Heart right ventricle (tissue), 16 donors: ENCODE measurements around the gene SLC41A3. TPM values are rescaled to one million over a fixed set of nuclear protein-coding genes. Genes with fewer than 3 reads are reported as not detected.
"Not testable (repeated sequence)": the region's sequence is repeated elsewhere in the genome, so short reads cannot be mapped to it uniquely, and the experiment has no call there.

Experiments used
- ATAC-seq, 8 donors: fragments of 200-7000 bp; cut with Tn5 transposase; one replicate each; pipeline ENCODE4 v1.9.1; 2020; ENCODE audit warnings: mild to moderate bottlenecking in 8 of 8, moderate library complexity in 8 of 8, moderate number of reproducible peaks in 1 of 8
- DNase-seq, 2 donors: peaks; one replicate each; pipeline ENCODE4 v3.0.0-alpha.2; 2020
- H3K27ac ChIP-seq, 10 donors: fragments of 200-600 bp; sonication (generic) in 2 of 10; one replicate each; pipeline versions ENCODE4 v1.5.0 to v1.8.0; 2020 to 2022; ENCODE audit warnings: mild to moderate bottlenecking in 3 of 10
- H3K27me3 ChIP-seq, 7 donors: fragments of 200-600 bp; one replicate each; pipeline ENCODE4 v1.8.0; 2021 to 2022; ENCODE audit warnings: mild to moderate bottlenecking in 2 of 7
- H3K36me3 ChIP-seq, 9 donors: fragments of 200-600 bp; sonication (generic) in 1 of 9; one replicate each; pipeline versions ENCODE4 v1.5.0 to v1.8.0; 2020 to 2022; ENCODE audit warnings: mild to moderate bottlenecking in 2 of 9
- H3K4me1 ChIP-seq, 9 donors: fragments of 200-600 bp; sonication (generic) in 1 of 9; one replicate each; pipeline versions ENCODE4 v1.5.0 to v1.8.0; 2020 to 2022; ENCODE audit warnings: mild to moderate bottlenecking in 4 of 9
- H3K4me3 ChIP-seq, 10 donors: fragments of 200-600 bp; sonication (generic) in 2 of 10; one replicate each; pipeline versions ENCODE4 v1.5.0 to v1.8.0; 2020 to 2022; ENCODE audit warnings: mild to moderate bottlenecking in 7 of 10, moderate library complexity in 2 of 10
- H3K9me3 ChIP-seq, 11 donors: fragments of 200-600 bp in 10 of 11; sonication (generic) in 2 of 11; one replicate each; pipeline versions ENCODE4 v1.5.0 to v1.8.0; 2013 to 2022; ENCODE audit warnings: mild to moderate bottlenecking in 2 of 11, control low read depth in 1 of 11, moderate library complexity in 1 of 11
- CTCF ChIP-seq, 9 donors: fragments of 200-600 bp; sonication (generic) in 2 of 9; IDR thresholded peaks; one replicate each; pipeline versions ENCODE4 v1.5.0 to v1.8.0; 2021 to 2022; ENCODE audit warnings: antibody characterized with exemption in 9 of 9, mild to moderate bottlenecking in 5 of 9, moderate library complexity in 1 of 9
- WGBS, 2 donors: extraction: QIAGEN DNeasy Blood & Tissue Kit; methylation state at CpG; one replicate each; pipeline ENCODE4 v1.1.7; 2013; ENCODE audit warnings: inconsistent platforms in 1 of 2; 5-methylcytosine and 5-hydroxymethylcytosine counted together
- intact Hi-C, 10 donors: fragments of 100-400 bp; cut with DNase I; formaldehyde crosslinking; loops; one replicate each; pipeline versions ENCODE4 v1.11.1 to v1.14.2; 2022
- polyA plus RNA-seq, 2 donors: library from polyadenylated mRNA; stranded (reverse); fragments of 200-250 nt; gene quantifications; one replicate each; pipeline ENCODE4 v1.2.3, GENCODE V29; 2013
- total RNA-seq, 10 donors: library from RNA; stranded (reverse); fragmentation: NEBNext Ultra II Directional in 3 of 10; extraction: Animal tissue kit (Norgen Biotek cat#: 25700) in 3 of 10; gene quantifications; one replicate each; pipeline versions ENCODE4 v1.2.1 to v1.2.4, GENCODE V29; 2021 to 2023
- donor health status: Arrhythmogenic right ventricular cardiomyopathy.
- donor health status: ischemic (EF 13 %, LVEDD 7.1; RV severe dilation, severe dysfunction).
- donor health status: healthy with polysubstance abuse.
- donor health status: DM: no; HTN: yes; CAD: no.
- donor health status: DM: no; HTN: no; CAD: no.
- donor health status: ischemic (EF 25% LVEDD 6.9; RV normal size, moderate dysfunction).
- donor health status: ischemic (EF 25% LVEDD 5.7; RV mildly dilated, moderate dysfunction).
- donor health status: healthy.
- donor health status: DM: yes; HTN: yes; CAD: no.
- donor health status: Ischemic cardiomyopathy.
- donor health status: ischemic (EF 35%, LVEDD 5.7; RV mildly dilated, moderate dysfunction).
- donor health status: nonischemic (EF 11% LVEDD 7.7; RV severe dilation, severe dysfunction).
- donor health status: DM: yes; HTN: yes; CAD: no.
- donor health status: PGD.
- donor health status: ischemic (EF 29% LVEDD 5.4; RV normal size, mild dysfunction).
- donor health status: nonischemic (EF 23%, LVEDD 6.1; RV moderate dilation, normal function).

The SLC41A3 gene
- total and polyA plus RNA-seq, 12 donors = 28.6 to 49.5 (median 40.1) TPM

- Histone ChIP-seq H3K4me1 (peaks cover 0 to 4% (median 0%) of the 10 kb centered on the region in 9 donors), H3K27ac (no peak overlapping the region), H3K36me3 (peaks cover 0 to 26% (median 0%) of the 10 kb centered on the region in 9 donors), H3K9me3 (peaks cover 0 to 5% (median 0%) of the 10 kb centered on the region in 11 donors), H3K4me3 (no peak overlapping the region), H3K27me3 (no peaks in the 10 kb centered on the region)
- intact Hi-C loops = no loop called here
- 95 to 96% methylated on average over 8 of the region's 8 CpGs for WGBS, 2 donors
- TF ChIP-seq CTCF (IDR thresholded peaks at IDR 0.05) = no peak
- no peak for ATAC-seq
- no peak for DNase-seq
Measured at GRCh38 chr3:126067959-126068358, 16.0 kb downstream of the SLC41A3 start.

- H3K27me3 ChIP-seq, H3K27ac ChIP-seq, ATAC-seq, H3K4me3 ChIP-seq, H3K4me1 ChIP-seq, DNase-seq, H3K9me3 ChIP-seq, intact Hi-C loops: not testable (repeated sequence)
- WGBS, 2 donors = 92 to 95% methylated on average over 6 of the region's 6 CpGs
- peaks cover 0 to 26% (median 0%) of the 10 kb centered on the region in 9 donors for H3K36me3 ChIP-seq
Measured at GRCh38 chr3:126066676-126067075, 17.2 kb downstream of the SLC41A3 start.

GRCh38 chr3:126065876-126066275 lies 18.0 kb downstream of the SLC41A3 start:
- H3K27me3 ChIP-seq = no peaks in the 10 kb centered on the region
- H3K27ac ChIP-seq = no peak overlapping the region
- no peak for TF ChIP-seq CTCF (IDR thresholded peaks at IDR 0.05)
- WGBS, 2 donors = 94 to 95% methylated on average over 3 of the region's 3 CpGs
- H3K4me1 ChIP-seq = peaks cover 0 to 6% (median under 1%) of the 10 kb centered on the region in 9 donors
- H3K4me3 ChIP-seq = no peak overlapping the region
- ATAC-seq = no peak
- intact Hi-C loops = no loop called here
- no peak for DNase-seq
- H3K36me3 ChIP-seq = peaks cover 0 to 26% (median 0%) of the 10 kb centered on the region in 9 donors
- H3K9me3 ChIP-seq = no peaks in the 10 kb centered on the region

GRCh38 chr3:126064627-126065258 lies 19.2 kb downstream of the SLC41A3 start:
- H3K4me1 ChIP-seq = peaks cover 0 to 10% (median 5%) of the 10 kb centered on the region in 9 donors
- H3K27ac ChIP-seq = no peak overlapping the region
- H3K4me3 ChIP-seq = no peak overlapping the region
- intact Hi-C loops = no loop called here
- H3K27me3 ChIP-seq = no peaks in the 10 kb centered on the region
- H3K9me3 ChIP-seq = no peaks in the 10 kb centered on the region
- TF ChIP-seq CTCF (IDR thresholded peaks at IDR 0.05) = no peak
- WGBS, 2 donors = 67 to 76% methylated on average over 10 of the region's 10 CpGs
- H3K36me3 ChIP-seq = peaks cover 0 to 28% (median 0%) of the 10 kb centered on the region in 9 donors
- DNase-seq (no peak), ATAC-seq (no peak)

- no peak for ATAC-seq
- WGBS, 2 donors = 85 to 90% methylated on average over 8 of the region's 8 CpGs
- TF ChIP-seq CTCF (IDR thresholded peaks at IDR 0.05) = no peak
- H3K9me3 ChIP-seq = no peaks in the 10 kb centered on the region
- intact Hi-C loops = no loop called here
- no peak overlapping the region for H3K4me3 ChIP-seq
- H3K27me3 ChIP-seq = no peaks in the 10 kb centered on the region
- H3K4me1 ChIP-seq = peaks cover 0 to 21% (median 10%) of the 10 kb centered on the region in 9 donors
- DNase-seq = no peak
- no peak overlapping the region for H3K27ac ChIP-seq
- H3K36me3 ChIP-seq = peaks cover 0 to 31% (median 0%) of the 10 kb centered on the region in 9 donors
Measured at GRCh38 chr3:126063358-126063965, 20.5 kb downstream of the SLC41A3 start.
